ENCODE measurements around the gene BEST1. TPM values are rescaled to one million over a fixed set of nuclear protein-coding genes. Genes with fewer than 3 reads are reported as not detected.
"Not testable (repeated sequence)": the region's sequence is repeated elsewhere in the genome, so short reads cannot be mapped to it uniquely, and the experiment has no call there.

Gene BEST1
- total and polyA plus RNA-seq, 8 donors = 3.8 to 14.6 (median 6.6) TPM

DNA sequence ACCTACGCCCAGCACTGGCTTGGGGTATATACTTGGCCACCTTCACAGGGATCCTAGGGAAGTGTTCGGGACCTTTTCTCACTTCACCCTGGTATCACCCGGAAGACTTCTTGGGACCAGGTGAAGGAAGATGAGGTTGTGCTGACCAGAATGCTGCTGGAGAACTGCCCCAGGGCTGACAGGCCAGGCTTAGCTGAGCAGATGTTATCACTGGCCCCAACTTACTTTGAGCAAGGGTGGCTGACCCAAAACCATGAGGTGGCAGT lies 12.8 kb downstream of the BEST1 start:
- Histone ChIP-seq H3K27ac (peak overlapping the region; percentile 98 to 99), H3K4me1 (peaks cover 28 to 59% of the 10 kb centered on the region in 2 donors), H3K9me3 (no peaks in the 10 kb centered on the region), H3K27me3 (no peaks in the 10 kb centered on the region), H3K4me3 (peak overlapping the region in 1 of 2 donors; percentile 6), H3K36me3 (peaks cover 0 to 73% of the 10 kb centered on the region in 2 donors)
- no peak for ATAC-seq
- DNase-seq = no peak
- intact Hi-C loops (cut with DNase I) = no loop called here
- TF ChIP-seq, protein P1, sequence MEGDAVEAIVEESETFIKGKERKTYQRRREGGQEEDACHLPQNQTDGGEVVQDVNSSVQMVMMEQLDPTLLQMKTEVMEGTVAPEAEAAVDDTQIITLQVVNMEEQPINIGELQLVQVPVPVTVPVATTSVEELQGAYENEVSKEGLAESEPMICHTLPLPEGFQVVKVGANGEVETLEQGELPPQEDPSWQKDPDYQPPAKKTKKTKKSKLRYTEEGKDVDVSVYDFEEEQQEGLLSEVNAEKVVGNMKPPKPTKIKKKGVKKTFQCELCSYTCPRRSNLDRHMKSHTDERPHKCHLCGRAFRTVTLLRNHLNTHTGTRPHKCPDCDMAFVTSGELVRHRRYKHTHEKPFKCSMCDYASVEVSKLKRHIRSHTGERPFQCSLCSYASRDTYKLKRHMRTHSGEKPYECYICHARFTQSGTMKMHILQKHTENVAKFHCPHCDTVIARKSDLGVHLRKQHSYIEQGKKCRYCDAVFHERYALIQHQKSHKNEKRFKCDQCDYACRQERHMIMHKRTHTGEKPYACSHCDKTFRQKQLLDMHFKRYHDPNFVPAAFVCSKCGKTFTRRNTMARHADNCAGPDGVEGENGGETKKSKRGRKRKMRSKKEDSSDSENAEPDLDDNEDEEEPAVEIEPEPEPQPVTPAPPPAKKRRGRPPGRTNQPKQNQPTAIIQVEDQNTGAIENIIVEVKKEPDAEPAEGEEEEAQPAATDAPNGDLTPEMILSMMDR (IDR thresholded peaks at IDR 0.05) = no peak

DNA sequence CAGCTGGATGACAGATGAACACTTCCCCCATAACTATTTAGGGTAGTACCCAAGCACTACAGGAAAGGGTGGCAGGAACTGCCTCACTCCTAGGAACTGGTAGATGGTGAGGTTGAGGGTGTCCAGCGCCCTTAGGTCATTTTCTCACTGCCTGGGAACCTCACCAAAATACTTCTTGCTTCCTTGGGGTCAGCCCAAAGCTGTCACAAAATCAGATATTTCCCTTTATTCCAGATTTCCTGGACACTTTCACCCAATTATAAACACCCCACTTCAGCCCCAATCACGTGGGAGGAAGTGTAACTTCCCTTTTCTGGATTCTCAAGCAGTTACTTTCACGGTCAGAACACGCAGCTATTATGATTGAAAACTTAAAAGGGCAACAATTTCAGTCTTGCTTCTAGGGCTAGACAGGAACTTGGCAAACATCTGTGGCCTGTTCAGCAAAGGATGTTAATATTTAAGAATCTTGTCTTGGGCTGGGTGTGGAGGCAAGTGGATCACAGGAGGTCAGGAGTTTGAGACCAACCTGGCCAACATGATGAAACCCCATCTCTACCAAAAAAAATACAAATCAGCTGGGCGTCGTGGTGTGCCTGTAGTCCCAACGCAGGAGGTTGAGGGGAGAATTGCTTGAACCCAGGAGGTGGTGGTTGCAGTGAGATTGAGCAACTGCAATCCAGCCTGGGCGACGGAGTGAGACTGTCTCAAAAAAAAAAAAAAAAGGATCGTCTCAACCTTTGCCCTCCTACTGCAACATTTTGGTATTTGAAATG lies 13.3 kb downstream of the BEST1 start:
- peak overlapping the region; percentile 98 to 99 for H3K27ac ChIP-seq
- intact Hi-C loops (cut with DNase I) = no loop called here
- ATAC-seq (peak; percentile 4), DNase-seq (peak in 1 of 4 donors; percentile 61)
- H3K4me1 ChIP-seq = peaks cover 30 to 60% of the 10 kb centered on the region in 2 donors
- H3K27me3 ChIP-seq = no peaks in the 10 kb centered on the region
- TF ChIP-seq, protein P1 (IDR thresholded peaks at IDR 0.05) = no peak
- peaks cover 0 to 68% of the 10 kb centered on the region in 2 donors for H3K36me3 ChIP-seq
- no peaks in the 10 kb centered on the region for H3K9me3 ChIP-seq
- H3K4me3 ChIP-seq = peak overlapping the region in 1 of 2 donors; percentile 92

DNA sequence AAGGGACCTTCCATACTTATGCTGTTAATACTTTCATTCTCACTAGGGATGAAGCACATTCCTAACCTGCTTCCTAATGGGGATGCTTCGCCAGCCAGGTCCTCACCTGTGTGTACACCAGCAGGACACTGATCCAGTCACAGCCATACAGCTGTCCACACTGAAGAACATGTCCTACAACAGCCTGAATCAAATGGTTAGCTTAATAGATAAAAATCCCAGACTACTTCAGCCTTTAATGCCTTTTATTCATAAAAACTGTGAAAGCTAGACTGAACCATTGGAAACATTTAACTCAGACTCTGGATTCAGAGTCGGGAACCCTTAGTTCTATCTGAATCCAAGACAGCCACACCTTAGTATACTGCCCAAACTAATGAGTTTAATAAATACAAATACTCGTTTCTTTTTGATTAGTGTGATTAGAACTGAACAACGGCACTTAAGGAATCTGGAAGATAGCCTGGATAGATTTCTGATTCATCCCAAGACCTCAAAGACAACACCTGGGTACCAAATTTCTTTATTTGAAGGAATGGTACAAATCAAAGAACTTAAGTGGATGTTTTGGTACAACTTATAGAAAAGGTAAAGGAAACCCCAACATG lies 14.0 kb downstream of the BEST1 start:
- intact Hi-C loops (cut with DNase I) = no loop called here
- Histone ChIP-seq H3K4me1 (peaks cover 37 to 64% of the 10 kb centered on the region in 2 donors), H3K9me3 (no peaks in the 10 kb centered on the region), H3K4me3 (peak overlapping the region in 1 of 2 donors; percentile 92), H3K27ac (peak overlapping the region; percentile 98 to 99), H3K27me3 (no peaks in the 10 kb centered on the region), H3K36me3 (peaks cover 0 to 65% of the 10 kb centered on the region in 2 donors)
- no peak for ATAC-seq
- DNase-seq = peak in 1 of 4 donors; percentile 41
- TF ChIP-seq, protein P1 (IDR thresholded peaks at IDR 0.05) = no peak

DNA sequence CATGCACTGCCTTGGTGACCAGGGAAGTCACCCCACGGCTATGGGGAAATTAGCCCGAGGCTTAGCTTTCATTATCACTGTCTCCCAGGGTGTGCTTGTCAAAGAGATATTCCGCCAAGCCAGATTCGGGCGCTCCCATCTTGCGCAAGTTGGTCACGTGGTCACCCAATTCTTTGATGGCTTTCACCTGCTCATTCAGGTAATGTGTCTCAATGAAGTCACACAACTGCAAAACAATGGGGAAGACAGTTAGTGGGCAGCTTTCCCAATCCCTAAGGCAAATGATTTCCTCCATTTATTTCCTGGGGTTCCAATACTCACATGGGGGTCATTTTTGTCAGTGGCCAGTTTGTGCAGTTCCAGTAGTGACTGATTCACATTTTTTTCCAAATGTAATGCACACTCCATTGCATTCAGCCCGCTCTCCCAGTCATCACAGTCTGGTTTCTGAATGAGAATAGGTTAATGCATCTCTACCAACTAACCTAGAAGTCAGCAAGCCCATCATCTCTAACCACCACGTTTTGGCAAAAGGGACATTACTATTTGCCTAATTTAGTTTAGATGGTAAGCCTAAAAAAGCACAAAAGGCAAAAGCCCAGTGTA lies 14.6 kb downstream of the BEST1 start:
- peak overlapping the region; percentile 98 to 99 for H3K27ac ChIP-seq
- peak in 1 of 4 donors; percentile 59 for DNase-seq
- H3K4me3 ChIP-seq = peak overlapping the region; percentile 84 to 92
- H3K36me3 ChIP-seq = peaks cover 0 to 59% of the 10 kb centered on the region in 2 donors
- ATAC-seq; H3K9me3 ChIP-seq; H3K27me3 ChIP-seq; intact Hi-C loops (cut with DNase I): not testable (repeated sequence)
- peaks cover 41 to 66% of the 10 kb centered on the region in 2 donors for H3K4me1 ChIP-seq

DNA sequence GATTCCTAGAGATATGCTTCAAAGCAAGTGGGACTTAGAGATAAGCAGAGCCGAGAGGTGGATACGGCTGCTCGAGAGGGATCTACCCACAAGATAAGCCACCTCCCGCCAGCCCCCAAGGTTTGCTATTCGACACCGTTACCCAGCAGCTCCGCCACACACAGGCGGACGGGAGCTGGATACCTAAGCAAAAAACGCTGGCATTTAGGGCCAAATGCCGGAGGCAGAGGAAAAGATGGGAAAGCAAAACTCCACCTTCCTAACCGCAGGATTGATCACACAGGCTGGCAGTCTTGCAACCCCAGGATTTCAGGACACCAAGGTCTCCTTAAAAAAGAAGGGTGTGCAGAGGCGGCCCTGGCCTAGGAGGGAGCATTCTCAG lies 16.6 kb downstream of the BEST1 start:
- ATAC-seq (no peak), DNase-seq (peak in 2 of 4 donors; percentile 46 to 74)
- Histone ChIP-seq H3K36me3 (peaks cover 0 to 46% of the 10 kb centered on the region in 2 donors), H3K4me3 (peak overlapping the region; percentile 84 to 92), H3K27me3 (no peaks in the 10 kb centered on the region), H3K9me3 (no peaks in the 10 kb centered on the region), H3K27ac (peak overlapping the region; percentile 98 to 99), H3K4me1 (peaks cover 60 to 67% of the 10 kb centered on the region in 2 donors)
- intact Hi-C loops (cut with DNase I) = no loop called here
- TF ChIP-seq, protein P1 (IDR thresholded peaks at IDR 0.05) = no peak

Measured in left lung (tissue), 10 donors.